Prostate gland (tissue), 2 donors: ENCODE results near the gene LAG3.

Experiments
- CTCF ChIP-seq, 4 experiments: fragments of 200-600 bp in 2 of 4; fragments of 450-650 bp in 2 of 4; sonication (generic) in 2 of 4; IDR thresholded peaks; 1 replicate in 3 of 4; 2 replicates in 1 of 4; pipeline ENCODE4 v1.5.1; 2016 to 2019; ENCODE audit warnings: antibody characterized with exemption in 4 of 4, mild to moderate bottlenecking in 2 of 4, moderate library complexity in 2 of 4
- POLR2A ChIP-seq: fragments of 450-650 bp; IDR thresholded peaks from one replicate; pipeline ENCODE4 v1.6.1; 2016; ENCODE audit warnings: antibody characterized with exemption, mild to moderate bottlenecking
- POLR2AphosphoS5 ChIP-seq: sonication (generic); formaldehyde crosslinking; IDR thresholded peaks from one replicate; pipeline ENCODE4 v1.6.1; 2017; ENCODE audit warnings: antibody characterized with exemption

DNA sequence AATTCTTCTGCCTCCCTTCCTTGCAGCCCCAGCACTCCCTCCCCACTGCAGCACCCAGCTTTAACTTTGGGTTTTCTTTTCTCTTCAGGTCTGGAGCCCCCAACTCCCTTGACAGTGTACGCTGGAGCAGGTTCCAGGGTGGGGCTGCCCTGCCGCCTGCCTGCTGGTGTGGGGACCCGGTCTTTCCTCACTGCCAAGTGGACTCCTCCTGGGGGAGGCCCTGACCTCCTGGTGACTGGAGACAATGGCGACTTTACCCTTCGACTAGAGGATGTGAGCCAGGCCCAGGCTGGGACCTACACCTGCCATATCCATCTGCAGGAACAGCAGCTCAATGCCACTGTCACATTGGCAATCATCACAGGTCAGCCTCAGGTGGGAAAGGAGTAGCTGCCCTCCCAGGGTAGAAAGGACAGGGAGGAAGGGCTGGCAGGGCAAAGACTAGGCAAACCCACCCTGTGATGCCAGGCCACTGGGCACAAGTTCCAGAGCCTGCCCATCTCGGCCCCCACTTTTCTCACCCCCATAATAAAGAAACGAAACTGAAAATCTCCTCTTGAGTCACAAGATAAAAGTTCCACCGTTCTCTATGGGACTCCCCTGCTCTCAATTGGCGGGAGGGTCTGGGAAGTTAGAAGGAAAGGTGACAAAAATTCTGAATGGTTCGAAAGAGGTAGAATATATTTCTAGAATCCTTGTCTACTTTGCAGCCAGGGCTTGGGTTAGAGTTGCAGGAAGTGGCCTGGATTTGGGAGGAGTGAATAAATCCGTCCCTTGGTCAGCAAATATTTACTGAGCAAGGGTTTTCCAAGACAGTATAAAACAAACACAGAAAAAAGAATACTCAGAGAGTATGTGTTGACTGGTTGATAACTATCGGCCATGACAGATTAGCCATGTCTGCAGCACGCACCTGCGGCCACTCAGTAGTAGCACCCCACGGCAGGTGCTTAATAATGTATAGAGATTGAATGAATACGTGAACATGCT, 3.2 kb downstream of the LAG3 start:
- TF ChIP-seq CTCF (IDR thresholded peaks at IDR 0.05) (no peak), POLR2AphosphoS5 (peak; percentile 69), POLR2A (no peak)
